ENCODE results near the gene EP300.

- TF ChIP-seq TSHZ2 (CRISPR knock-in tag; IDR thresholded peaks at IDR 0.05) (no peak), ZNF565 (CRISPR knock-in tag; conservative IDR thresholded peaks at IDR 0.05; ENCODE audit: low read depth) (no peak), PATZ1 (CRISPR knock-in tag; IDR thresholded peaks at IDR 0.05; ENCODE audit: borderline replicate concordance) (no peak), CSRNP3 (CRISPR knock-in tag; IDR thresholded peaks at IDR 0.05) (no peak), POU6F1 (CRISPR knock-in tag; IDR thresholded peaks at IDR 0.05; ENCODE audit: borderline replicate concordance, low read depth) (no peak), SNAI2 (CRISPR knock-in tag; IDR thresholded peaks at IDR 0.05) (no peak), OSR1 (CRISPR knock-in tag; IDR thresholded peaks at IDR 0.05) (no peak), ISL1 (CRISPR knock-in tag; IDR thresholded peaks at IDR 0.05) (no peak)
These were observed 41.5 kb upstream of the EP300 start for GRCh38 chr22:41050883-41051282.

All from SK-N-SH treated with all-trans-retinoic acid at 6 μM for 48 hours (cell line).